ENCODE measurements around the gene ESRRA.

ESRRA gene

GRCh38 chr11:64353715-64354506 is 48.6 kb downstream of the ESRRA start:
- FAIRE-seq = no peak
- no peak for DNase-seq (ENCODE audit: insufficient read length, low spot score)
- TF ChIP-seq SPI1 (IDR thresholded peaks at IDR 0.05; ENCODE audit: low read depth, low read length) (no peak), POLR2AphosphoS5 (IDR thresholded peaks at IDR 0.05; ENCODE audit: low read depth, low read length) (no peak), POLR2A (IDR thresholded peaks at IDR 0.05; ENCODE audit: low read depth, low read length) (no peak)

- no peak for TF ChIP-seq POLR2AphosphoS5 (IDR thresholded peaks at IDR 0.05; ENCODE audit: low read depth, low read length)
- TF ChIP-seq PAX5 (IDR thresholded peaks at IDR 0.05; ENCODE audit: insufficient read depth, low read length, severe bottlenecking) = no peak
- no peak for TF ChIP-seq TAF1 (IDR thresholded peaks at IDR 0.05; ENCODE audit: low read depth, low read length)
- TF ChIP-seq POLR2A (IDR thresholded peaks at IDR 0.05; ENCODE audit: low read depth, low read length) = no peak
- FAIRE-seq (peak; percentile 13), DNase-seq (ENCODE audit: insufficient read length, low spot score) (peak; percentile 84)
Measured at GRCh38 chr11:64355078-64355940, 50.0 kb downstream of the ESRRA start.

GRCh38 chr11:64356498-64357411 is 51.4 kb downstream of the ESRRA start:
- TF ChIP-seq POLR2AphosphoS5 (IDR thresholded peaks at IDR 0.05; ENCODE audit: low read depth, low read length) (no peak), SPI1 (IDR thresholded peaks at IDR 0.05; ENCODE audit: low read depth, low read length) (no peak), POLR2A (IDR thresholded peaks at IDR 0.05; ENCODE audit: low read depth, low read length) (no peak), POU2F2 (IDR thresholded peaks at IDR 0.05; ENCODE audit: low read depth, low read length) (no peak), PAX5 (IDR thresholded peaks at IDR 0.05; ENCODE audit: insufficient read depth, low read length, severe bottlenecking) (no peak), TAF1 (IDR thresholded peaks at IDR 0.05; ENCODE audit: low read depth, low read length) (no peak)
- no peak for FAIRE-seq
- DNase-seq (ENCODE audit: insufficient read length, low spot score) = peak; percentile 16

- TF ChIP-seq PAX5 (IDR thresholded peaks at IDR 0.05; ENCODE audit: insufficient read depth, low read length, severe bottlenecking) (no peak), POLR2AphosphoS5 (IDR thresholded peaks at IDR 0.05; ENCODE audit: low read depth, low read length) (no peak), SPI1 (IDR thresholded peaks at IDR 0.05; ENCODE audit: low read depth, low read length) (no peak), TAF1 (IDR thresholded peaks at IDR 0.05; ENCODE audit: low read depth, low read length) (no peak), POU2F2 (IDR thresholded peaks at IDR 0.05; ENCODE audit: low read depth, low read length) (no peak), POLR2A (IDR thresholded peaks at IDR 0.05; ENCODE audit: low read depth, low read length) (no peak)
- FAIRE-seq = no peak
Measured at GRCh38 chr11:64357446-64357845, 52.1 kb downstream of the ESRRA start.

GRCh38 chr11:64357904-64358535 is 52.7 kb downstream of the ESRRA start:
- TF ChIP-seq POLR2A (IDR thresholded peaks at IDR 0.05; ENCODE audit: low read depth, low read length) (no peak), TAF1 (IDR thresholded peaks at IDR 0.05; ENCODE audit: low read depth, low read length) (no peak), SPI1 (IDR thresholded peaks at IDR 0.05; ENCODE audit: low read depth, low read length) (no peak), PAX5 (IDR thresholded peaks at IDR 0.05; ENCODE audit: insufficient read depth, low read length, severe bottlenecking) (no peak), POU2F2 (IDR thresholded peaks at IDR 0.05; ENCODE audit: low read depth, low read length) (no peak), POLR2AphosphoS5 (IDR thresholded peaks at IDR 0.05; ENCODE audit: low read depth, low read length) (no peak)
- DNase-seq (ENCODE audit: insufficient read length, low spot score) = peak; percentile 19
- FAIRE-seq = no peak

More at GRCh38 chr11:64357446-64357845, 52.1 kb downstream of the ESRRA start:
- no peak for DNase-seq (ENCODE audit: insufficient read length, low spot score)

- no peak for TF ChIP-seq PAX5 (IDR thresholded peaks at IDR 0.05; ENCODE audit: insufficient read depth, low read length, severe bottlenecking)
- TF ChIP-seq POLR2A (IDR thresholded peaks at IDR 0.05; ENCODE audit: low read depth, low read length) = no peak
- DNase-seq (ENCODE audit: insufficient read length, low spot score) (no peak), FAIRE-seq (no peak)
Measured at GRCh38 chr11:64358536-64358906, 53.2 kb downstream of the ESRRA start.

- FAIRE-seq = no peak
- TF ChIP-seq POLR2A (IDR thresholded peaks at IDR 0.05; ENCODE audit: low read depth, low read length) (no peak), POLR2AphosphoS5 (IDR thresholded peaks at IDR 0.05; ENCODE audit: low read depth, low read length) (no peak), POU2F2 (IDR thresholded peaks at IDR 0.05; ENCODE audit: low read depth, low read length) (no peak; the same call in 1 of the 2 replicates), SPI1 (IDR thresholded peaks at IDR 0.05; ENCODE audit: low read depth, low read length) (no peak), TAF1 (IDR thresholded peaks at IDR 0.05; ENCODE audit: low read depth, low read length) (no peak), PAX5 (IDR thresholded peaks at IDR 0.05; ENCODE audit: insufficient read depth, low read length, severe bottlenecking) (peak; percentile 38)
- DNase-seq (ENCODE audit: insufficient read length, low spot score) = peak; percentile 94
Measured at GRCh38 chr11:64358907-64359711, 53.8 kb downstream of the ESRRA start, which contains the start of gene RPS6KA4. RPS6KA4 (plus strand) TSS chr11:64359162; CDS start chr11:64359236, 74 bp downstream.
